ENCODE results near the gene WDFY3.

WDFY3 gene

GRCh38 chr4:84901740-84902281, 64.7 kb downstream of the WDFY3 start:
- no peak for DNase-seq

- DNase-seq = no peak
These were observed 65.3 kb downstream of the WDFY3 start for GRCh38 chr4:84901173-84901572.

GRCh38 chr4:84899616-84900015, 66.9 kb downstream of the WDFY3 start:
- no peak for DNase-seq

GRCh38 chr4:84897516-84897915, 69.0 kb downstream of the WDFY3 start:
- no peak for DNase-seq

GRCh38 chr4:84895283-84895682, 71.2 kb downstream of the WDFY3 start:
- DNase-seq = no peak

GRCh38 chr4:84894621-84895020, 71.9 kb downstream of the WDFY3 start:
- DNase-seq = no peak

- DNase-seq = no peak
These were observed 73.5 kb downstream of the WDFY3 start for GRCh38 chr4:84892950-84893349.

- DNase-seq = no peak
These were observed 78.7 kb downstream of the WDFY3 start for GRCh38 chr4:84887824-84888223.

- DNase-seq = no peak
These were observed 86.8 kb downstream of the WDFY3 start for GRCh38 chr4:84879651-84880200.

- no peak for DNase-seq
These were observed 87.9 kb downstream of the WDFY3 start for GRCh38 chr4:84878546-84878945.

GRCh38 chr4:84878090-84878489, 88.4 kb downstream of the WDFY3 start:
- DNase-seq = no peak

- DNase-seq = no peak
These were observed 89.2 kb downstream of the WDFY3 start for GRCh38 chr4:84877051-84877833.

GRCh38 chr4:84875636-84876371, 90.7 kb downstream of the WDFY3 start:
- DNase-seq = no peak

- DNase-seq = no peak
These were observed 91.9 kb downstream of the WDFY3 start for GRCh38 chr4:84874619-84875018.

GRCh38 chr4:84870398-84871163, 95.9 kb downstream of the WDFY3 start:
- no peak for DNase-seq

GRCh38 chr4:84866295-84866694, 100.2 kb downstream of the WDFY3 start:
- no peak for DNase-seq

GRCh38 chr4:84865600-84865999, 100.9 kb downstream of the WDFY3 start:
- DNase-seq = no peak

- DNase-seq = no peak
These were observed 104.4 kb downstream of the WDFY3 start for GRCh38 chr4:84862064-84862463.

- DNase-seq = no peak
These were observed 109.2 kb downstream of the WDFY3 start for GRCh38 chr4:84857296-84857695.

- no peak for DNase-seq
These were observed 109.9 kb downstream of the WDFY3 start for GRCh38 chr4:84856468-84857049.

- DNase-seq = no peak
These were observed 110.7 kb downstream of the WDFY3 start for GRCh38 chr4:84855774-84856173.

- no peak for DNase-seq
These were observed 114.4 kb downstream of the WDFY3 start for GRCh38 chr4:84852081-84852480.
